HL-60 (cell line): ENCODE data around the gene RNF220.

ENCODE experiments used
- DNase-seq, 2 experiments: peaks; one replicate each; pipeline ENCODE4 v3.0.0-alpha.2; 2010 to 2020; ENCODE audit warnings: low read depth in 1 of 2, low spot score in 1 of 2
- H3K27ac ChIP-seq: fragments of 250-450 bp; sonication (Bioruptor Pico); replicated peaks from 2 replicates; pipeline ENCODE4 v1.5.1; 2020; ENCODE audit warnings: mild to moderate bottlenecking, moderate library complexity
- H3K27me3 ChIP-seq: fragments of 250-450 bp; sonication (Bioruptor Pico); 2 replicates; pipeline ENCODE4 v1.5.1; 2021; ENCODE audit warnings: mild to moderate bottlenecking, moderate library complexity; ENCODE audit not compliant: insufficient read depth, poor library complexity, severe bottlenecking
- H3K4me3 ChIP-seq: replicated peaks from 2 replicates; pipeline ENCODE4 v1.5.1; 2011; ENCODE audit warnings: mild to moderate bottlenecking, control low read depth, low read length; ENCODE audit not compliant: insufficient read depth
- GABPA ChIP-seq: IDR thresholded peaks from 2 replicates; pipeline ENCODE4 v1.6.1; 2012; ENCODE audit warnings: low read depth
- POLR2AphosphoS5 ChIP-seq: IDR thresholded peaks from 2 replicates; pipeline ENCODE4 v1.6.1; 2012; ENCODE audit warnings: low read depth
- REST ChIP-seq: IDR thresholded peaks from 2 replicates; pipeline ENCODE4 v1.6.1; 2012; ENCODE audit warnings: low read depth; ENCODE audit not compliant: insufficient replicate concordance
- SPI1 ChIP-seq: IDR thresholded peaks from 2 replicates; pipeline ENCODE4 v1.6.1; 2012; ENCODE audit warnings: low read depth, mild to moderate bottlenecking, borderline replicate concordance
- TF ChIP-seq, protein P1 (sequence below): IDR thresholded peaks from one replicate; pipeline ENCODE4 v1.5.1; 2011; ENCODE audit warnings: low read length, control low read depth, inconsistent platforms; ENCODE audit not compliant: insufficient read depth

The RNF220 gene

GRCh38 chr1:44546403-44547053, 141.5 kb downstream of the RNF220 start:
- no peak for DNase-seq
- H3K27ac ChIP-seq = no peak overlapping the region
- H3K27me3 ChIP-seq = no peaks in the 10 kb centered on the region
- no peak overlapping the region for H3K4me3 ChIP-seq
- no peak for TF ChIP-seq GABPA
- TF ChIP-seq REST = no peak
- TF ChIP-seq POLR2AphosphoS5 = no peak
- TF ChIP-seq, protein P1, sequence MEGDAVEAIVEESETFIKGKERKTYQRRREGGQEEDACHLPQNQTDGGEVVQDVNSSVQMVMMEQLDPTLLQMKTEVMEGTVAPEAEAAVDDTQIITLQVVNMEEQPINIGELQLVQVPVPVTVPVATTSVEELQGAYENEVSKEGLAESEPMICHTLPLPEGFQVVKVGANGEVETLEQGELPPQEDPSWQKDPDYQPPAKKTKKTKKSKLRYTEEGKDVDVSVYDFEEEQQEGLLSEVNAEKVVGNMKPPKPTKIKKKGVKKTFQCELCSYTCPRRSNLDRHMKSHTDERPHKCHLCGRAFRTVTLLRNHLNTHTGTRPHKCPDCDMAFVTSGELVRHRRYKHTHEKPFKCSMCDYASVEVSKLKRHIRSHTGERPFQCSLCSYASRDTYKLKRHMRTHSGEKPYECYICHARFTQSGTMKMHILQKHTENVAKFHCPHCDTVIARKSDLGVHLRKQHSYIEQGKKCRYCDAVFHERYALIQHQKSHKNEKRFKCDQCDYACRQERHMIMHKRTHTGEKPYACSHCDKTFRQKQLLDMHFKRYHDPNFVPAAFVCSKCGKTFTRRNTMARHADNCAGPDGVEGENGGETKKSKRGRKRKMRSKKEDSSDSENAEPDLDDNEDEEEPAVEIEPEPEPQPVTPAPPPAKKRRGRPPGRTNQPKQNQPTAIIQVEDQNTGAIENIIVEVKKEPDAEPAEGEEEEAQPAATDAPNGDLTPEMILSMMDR = no peak
- no peak for TF ChIP-seq SPI1

DNA sequence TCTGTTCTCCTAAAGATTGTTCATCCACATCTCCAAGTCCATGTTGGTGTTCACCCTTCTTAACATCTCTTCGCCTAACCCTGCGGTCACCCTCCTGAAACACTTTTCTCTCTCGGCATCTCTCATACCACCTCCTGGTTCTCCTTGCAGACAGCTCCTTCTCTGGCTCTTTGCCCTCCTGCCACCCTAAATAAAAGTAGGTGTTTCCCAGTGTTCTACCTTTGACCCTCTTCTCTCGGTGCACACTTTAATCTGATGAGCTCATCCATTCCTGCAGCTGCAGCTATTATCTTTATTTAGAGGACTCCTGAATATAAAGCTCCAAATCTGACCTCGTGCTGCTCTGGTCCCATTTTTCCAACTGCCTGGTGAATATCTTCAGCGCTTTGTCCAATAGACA, 142.3 kb downstream of the RNF220 start:
- TF ChIP-seq, protein P1 = no peak
- TF ChIP-seq GABPA = no peak
- no peak for TF ChIP-seq REST
- TF ChIP-seq SPI1 = no peak
- no peak for TF ChIP-seq POLR2AphosphoS5
- Histone ChIP-seq H3K4me3 (no peak overlapping the region), H3K27me3 (no peaks in the 10 kb centered on the region), H3K27ac (no peak overlapping the region)
- no peak for DNase-seq

GRCh38 chr1:44547837-44548236, 142.8 kb downstream of the RNF220 start:
- no peak overlapping the region for H3K27ac ChIP-seq
- H3K4me3 ChIP-seq = no peak overlapping the region
- H3K27me3 ChIP-seq = no peaks in the 10 kb centered on the region
- no peak for DNase-seq
- no peak for TF ChIP-seq POLR2AphosphoS5
- TF ChIP-seq SPI1 = no peak
- TF ChIP-seq GABPA = no peak
- no peak for TF ChIP-seq REST
- TF ChIP-seq, protein P1 = no peak
